Natural killer cell (primary cell): ENCODE measurements around the gene CCIN. TPM values are rescaled to one million over a fixed set of nuclear protein-coding genes. Genes with fewer than 3 reads are reported as not detected.

Experiments
- ATAC-seq, 3 donors: fragments of 150-1000 bp in 2 of 3; fragments of 200-7000 bp in 1 of 3; cut with Tn5 transposase; 1 replicate in 1 of 3; 2 replicates in 2 of 3; pipeline ENCODE4 v1.10.0; 2021; ENCODE audit warnings: mild to moderate bottlenecking in 2 of 3, moderate library complexity in 2 of 3
- DNase-seq, 2 donors: peaks; one replicate each; pipeline versions ENCODE4 v3.0.0 to v3.0.0-alpha.2; 2013 to 2021; ENCODE audit warnings: mixed read lengths in 1 of 2
- H3K27ac ChIP-seq: one replicate; pipeline ENCODE4 v1.5.1; 2013; ENCODE audit warnings: mild to moderate bottlenecking, low read length
- H3K27me3 ChIP-seq: one replicate; pipeline ENCODE4 v1.6.1; 2013; ENCODE audit warnings: low read length; ENCODE audit not compliant: control insufficient read depth, insufficient read depth
- H3K36me3 ChIP-seq: one replicate; pipeline ENCODE4 v1.6.1; 2013; ENCODE audit warnings: low read length; ENCODE audit not compliant: control insufficient read depth, insufficient read depth
- H3K4me1 ChIP-seq: one replicate; pipeline ENCODE4 v1.6.1; 2013; ENCODE audit warnings: low read length; ENCODE audit not compliant: control insufficient read depth, insufficient read depth
- H3K4me3 ChIP-seq: one replicate; pipeline ENCODE4 v1.5.1; 2013; ENCODE audit warnings: low read length
- H3K9me3 ChIP-seq: one replicate; pipeline ENCODE4 v1.6.1; 2013; ENCODE audit warnings: low read length; ENCODE audit not compliant: control insufficient read depth, insufficient read depth
- H3K27ac Mint-ChIP-seq, 2 donors: one replicate each; pipeline ENCODE4 v1.8.0; 2022; ENCODE audit warnings: mild to moderate bottlenecking in 2 of 2, mixed read lengths in 2 of 2, moderate library complexity in 1 of 2
- H3K27me3 Mint-ChIP-seq, 2 donors: one replicate each; pipeline ENCODE4 v1.8.0; 2022; ENCODE audit warnings: low read depth in 2 of 2, mixed read lengths in 2 of 2
- H3K36me3 Mint-ChIP-seq: one replicate; pipeline ENCODE4 v1.8.0; 2022; ENCODE audit warnings: mixed read lengths
- H3K4me1 Mint-ChIP-seq, 2 donors: one replicate each; pipeline ENCODE4 v1.8.0; 2022; ENCODE audit warnings: mixed read lengths in 2 of 2
- H3K4me3 Mint-ChIP-seq: one replicate; pipeline ENCODE4 v1.8.0; 2022; ENCODE audit warnings: mild to moderate bottlenecking, moderate library complexity, mixed read lengths
- H3K9me3 Mint-ChIP-seq, 2 donors: one replicate each; pipeline ENCODE4 v1.8.0; 2022; ENCODE audit warnings: mixed read lengths in 2 of 2
- CTCF ChIP-seq: fragments of 200-600 bp; IDR thresholded peaks from one replicate; pipeline ENCODE4 v1.8.0; 2022; ENCODE audit warnings: antibody characterized with exemption
- WGBS: methylation state at CpG from one replicate; pipeline ENCODE4 v1.1.7; 2013; ENCODE audit warnings: missing lambda C conversion rate; ENCODE audit not compliant: insufficient coverage; 5-methylcytosine and 5-hydroxymethylcytosine counted together
- intact Hi-C: fragments of 100-400 bp; cut with micrococcal nuclease; formaldehyde crosslinking; loops from one replicate; pipeline ENCODE4 v1.14.2; 2022
- total RNA-seq, 4 donors: library from RNA; stranded (reverse); fragments of 120-200 nt in 1 of 4; gene quantifications; one replicate each; pipeline versions ENCODE4 v1.2.3 to v1.2.4, GENCODE V29; 2013 to 2022

Gene CCIN
- total RNA-seq, 3 donors from 2014 or later (not counting 1 experiment from before 2014, with no cell fraction given), result 2.0 to 2.8 (median 2.0) TPM

GRCh38 chr9:36152741-36153438 is 16.3 kb upstream of the CCIN start:
- peak overlapping the region; percentile 68 for H3K4me3 Mint-ChIP-seq

GRCh38 chr9:36153746-36154145 is 15.4 kb upstream of the CCIN start:
- no peak overlapping the region for H3K4me3 ChIP-seq
- peak overlapping the region; percentile 10 for H3K27ac ChIP-seq
- Mint-ChIP-seq H3K27me3 (no peaks in the 10 kb centered on the region), H3K27ac (peak overlapping the region; percentile 89 to 95), H3K9me3 (no peaks in the 10 kb centered on the region), H3K4me1 (peaks cover 48 to 51% of the 10 kb centered on the region in 2 donors), H3K36me3 (peaks cover 8% of the 10 kb centered on the region), H3K4me3 (peak overlapping the region; percentile 68)
- no peak for DNase-seq
- no peak for ATAC-seq
- no peaks in the 10 kb centered on the region for H3K27me3 ChIP-seq
- no peak for TF ChIP-seq CTCF
- no peaks in the 10 kb centered on the region for H3K9me3 ChIP-seq
- H3K4me1 ChIP-seq, result peaks cover 57% of the 10 kb centered on the region
- intact Hi-C loops, result loop anchor here (5.0 kb wide), 1 partner anchor 51 kb away; no protein-coding TSS in a partner anchor
- peaks cover 24% of the 10 kb centered on the region for H3K36me3 ChIP-seq
- 42% methylated on average over 5 of the region's 9 CpGs for WGBS

More at GRCh38 chr9:36152741-36153438, 16.3 kb upstream of the CCIN start:
- Histone ChIP-seq H3K9me3 (no peaks in the 10 kb centered on the region), H3K4me1 (peaks cover 66% of the 10 kb centered on the region), H3K27ac (peak overlapping the region; percentile 15), H3K27me3 (no peaks in the 10 kb centered on the region), H3K4me3 (no peak overlapping the region), H3K36me3 (peaks cover 24% of the 10 kb centered on the region)
- TF ChIP-seq CTCF, result no peak
- no peak for DNase-seq
- Mint-ChIP-seq H3K9me3 (no peaks in the 10 kb centered on the region), H3K4me1 (peaks cover 39 to 51% of the 10 kb centered on the region in 2 donors), H3K27ac (peak overlapping the region; percentile 95 to 98), H3K27me3 (no peaks in the 10 kb centered on the region), H3K36me3 (peaks cover 8% of the 10 kb centered on the region)
- intact Hi-C loops, result loop anchor here (1.0 to 5.0 kb wide), 3 partner anchors 13 to 51 kb away; partner anchors contain the start of gene CLTA
- WGBS, result 89% methylated on average over 9 of the region's 10 CpGs
- ATAC-seq, result no peak

- H3K4me1 Mint-ChIP-seq, result peaks cover 51 to 55% of the 10 kb centered on the region in 2 donors
- Histone ChIP-seq H3K27ac (peak overlapping the region; percentile 52), H3K4me1 (peaks cover 50% of the 10 kb centered on the region), H3K4me3 (no peak overlapping the region), H3K9me3 (no peaks in the 10 kb centered on the region), H3K27me3 (no peaks in the 10 kb centered on the region), H3K36me3 (peaks cover 30% of the 10 kb centered on the region)
- no peak for DNase-seq
- intact Hi-C loops, result loop anchor here (5.0 kb wide), 1 partner anchor 52 kb away; no protein-coding TSS in a partner anchor
- no peaks in the 10 kb centered on the region for H3K27me3 Mint-ChIP-seq
- peak overlapping the region; percentile 14 for H3K4me3 Mint-ChIP-seq
- WGBS, result 56% methylated on average over 10 of the region's 11 CpGs
- peak overlapping the region; percentile 71 to 89 for H3K27ac Mint-ChIP-seq
- TF ChIP-seq CTCF, result no peak
- peaks cover 8% of the 10 kb centered on the region for H3K36me3 Mint-ChIP-seq
- no peaks in the 10 kb centered on the region for H3K9me3 Mint-ChIP-seq
- no peak for ATAC-seq
Measured at GRCh38 chr9:36154331-36154952, 14.7 kb upstream of the CCIN start.
